ENCODE measurements around the gene BMP7.
"Not testable (repeated sequence)": the region's sequence is repeated elsewhere in the genome, so short reads cannot be mapped to it uniquely, and the experiment has no call there.

Gene BMP7

DNA sequence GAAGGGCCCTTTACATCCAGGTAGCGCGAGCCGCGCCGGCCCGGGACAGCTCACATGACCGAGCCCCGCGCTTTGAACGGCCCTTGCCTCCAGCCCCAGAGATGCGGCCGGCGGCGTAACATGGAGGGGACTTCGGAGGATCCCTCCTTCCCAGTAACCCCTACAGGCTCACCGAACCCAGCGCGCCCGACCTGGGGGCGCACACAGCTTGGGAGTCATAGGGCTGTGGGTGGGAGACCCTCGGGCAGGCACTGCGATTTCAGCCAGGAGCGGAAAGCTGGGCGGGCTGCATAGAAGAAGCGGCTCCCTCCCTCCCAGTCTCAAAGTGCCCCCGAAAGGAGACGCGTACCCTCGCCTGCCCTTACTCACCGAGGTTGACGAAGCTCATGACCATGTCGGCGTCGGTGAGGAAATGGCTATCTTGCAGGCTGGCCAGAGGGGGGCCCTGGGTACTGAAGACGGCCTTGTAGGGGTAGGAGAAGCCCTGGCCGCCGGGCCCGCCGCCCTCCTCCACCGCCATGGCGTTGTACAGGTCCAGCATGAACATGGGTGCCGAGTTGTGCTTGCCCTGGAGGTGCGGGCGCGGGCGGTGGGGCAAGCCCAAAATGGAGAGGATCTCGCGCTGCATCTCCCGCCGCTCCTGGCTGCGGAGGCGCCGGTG lies 975 bp downstream of the BMP7 start:
- no peak for DNase-seq (ENCODE audit: low spot score)

DNA sequence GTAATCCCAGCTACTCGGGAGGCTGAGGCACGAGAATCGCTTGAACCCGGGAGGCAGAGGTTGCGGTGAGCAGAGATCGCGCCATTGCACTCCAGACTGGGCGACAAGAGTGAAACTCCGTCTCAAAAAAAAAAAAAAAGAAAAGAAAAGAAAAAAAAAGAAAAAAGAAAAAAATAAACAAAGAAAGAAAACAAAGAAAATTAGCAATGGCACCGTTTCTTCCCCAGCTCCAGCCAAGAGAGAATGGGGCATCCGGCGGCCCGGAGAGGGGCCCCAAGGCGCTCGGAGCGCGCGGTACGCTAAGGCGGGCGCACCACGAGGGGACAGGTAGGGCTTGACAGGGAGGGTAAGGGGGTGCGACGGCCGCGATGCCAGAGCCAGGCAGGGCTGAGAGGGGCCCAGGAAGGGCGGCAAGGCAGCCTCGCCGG lies 1.5 kb downstream of the BMP7 start:
- not testable (repeated sequence) for DNase-seq (ENCODE audit: low spot score)

DNA sequence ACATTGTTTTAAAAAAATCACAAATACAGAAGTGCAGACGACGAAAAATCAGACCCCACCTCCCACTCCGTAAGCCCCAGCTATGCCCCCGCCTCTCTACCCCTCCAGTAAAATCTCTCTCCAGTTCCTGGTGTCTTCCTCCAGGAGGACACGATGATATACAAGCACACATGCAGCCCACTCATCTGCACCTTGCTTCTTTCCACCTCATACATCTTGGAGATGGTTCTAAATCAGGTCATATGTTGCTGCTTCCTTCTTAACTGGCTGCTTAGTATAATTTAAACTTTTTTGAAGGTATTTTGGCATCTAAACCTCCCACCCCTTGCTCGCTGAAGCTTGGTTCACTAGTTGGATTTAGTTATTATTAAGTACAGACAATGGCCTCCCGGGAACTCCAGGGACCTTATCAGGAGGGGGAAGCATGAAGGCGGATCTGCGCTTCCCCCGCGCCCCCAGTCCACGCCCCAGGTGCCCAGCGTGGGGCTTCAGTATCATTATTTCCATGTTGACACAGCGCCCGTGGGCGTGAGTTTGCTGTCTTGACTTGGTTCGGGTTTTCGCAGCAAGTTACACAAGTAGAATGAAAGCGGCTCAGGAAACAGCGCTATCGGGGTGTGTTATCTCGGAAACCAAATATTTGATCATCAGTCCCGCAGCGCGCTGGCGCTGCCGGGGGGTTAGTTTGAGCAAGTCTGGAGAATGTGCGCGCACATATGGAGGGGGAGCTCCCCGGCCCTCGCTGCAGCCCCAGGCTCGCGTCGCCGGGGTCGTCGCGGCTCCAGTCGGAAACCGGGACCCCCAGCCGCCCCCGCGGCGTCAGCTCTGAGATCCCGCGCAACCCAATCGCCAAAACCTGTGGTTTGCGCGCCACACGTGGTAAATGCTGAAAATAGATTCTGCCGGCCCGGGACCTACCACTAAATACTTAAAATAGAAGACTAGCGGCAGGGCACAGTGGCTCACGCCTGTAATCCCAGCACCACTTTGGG lies 2.3 kb downstream of the BMP7 start:
- DNase-seq (ENCODE audit: low spot score), result no peak

DNA sequence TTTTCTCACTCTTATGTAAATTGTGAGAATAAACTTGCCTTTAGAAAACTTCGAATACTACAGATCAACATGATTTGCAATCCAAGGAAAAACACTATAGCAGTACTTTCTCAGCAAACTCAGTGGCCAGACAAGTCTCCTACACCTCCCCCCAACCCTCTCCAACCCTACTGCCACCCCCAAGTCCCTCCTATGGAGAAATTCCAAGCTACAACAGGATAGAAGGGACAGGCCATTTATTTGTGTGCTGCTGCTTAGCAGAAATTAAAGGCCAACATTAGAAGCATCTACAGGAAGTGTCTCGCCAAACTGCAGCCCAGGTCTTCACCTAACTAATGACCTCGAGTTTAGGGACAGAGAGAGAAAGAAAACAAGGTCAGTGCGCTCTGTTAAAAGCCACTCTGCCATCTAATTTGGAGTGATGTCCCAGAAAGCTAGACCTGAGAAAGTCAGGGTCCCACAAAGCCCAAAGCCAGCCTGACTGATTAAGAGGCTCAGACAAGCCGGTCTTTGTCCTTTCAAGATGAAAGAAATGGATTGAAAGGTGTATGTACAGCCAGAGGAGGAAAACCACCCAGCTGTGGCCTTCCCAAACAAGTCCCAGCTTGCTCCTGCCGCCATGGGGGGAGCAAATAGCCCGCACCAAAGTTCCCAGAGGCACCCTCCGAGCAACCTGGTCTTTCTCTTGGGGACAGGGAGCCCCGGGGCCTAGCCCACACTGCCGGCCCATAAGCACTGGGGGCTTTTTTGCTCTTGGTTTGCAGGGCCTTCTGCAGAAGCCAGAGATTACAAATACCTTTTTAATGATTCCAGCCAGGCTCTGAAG lies 3.4 kb downstream of the BMP7 start:
- no peak for DNase-seq (ENCODE audit: low spot score)

DNA sequence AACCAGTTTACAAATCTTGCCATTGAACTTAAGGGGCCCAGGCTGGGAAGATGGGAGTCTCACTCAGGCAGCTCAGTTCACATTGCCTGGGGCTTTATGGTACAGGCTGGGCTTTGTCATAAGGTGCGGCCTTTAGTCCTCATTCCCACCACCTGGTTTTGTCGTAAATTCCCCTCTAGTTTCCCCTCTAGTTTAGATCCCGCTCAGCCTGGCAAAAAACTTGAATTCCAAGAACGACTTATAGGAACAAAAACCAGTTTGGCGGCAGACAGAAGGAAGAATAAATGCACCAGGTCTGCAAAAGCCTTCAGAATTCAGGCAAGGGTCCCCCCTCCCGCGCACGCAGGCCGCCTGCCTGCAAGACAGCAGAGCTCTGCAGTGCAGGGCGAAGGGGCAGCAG lies 4.1 kb downstream of the BMP7 start:
- DNase-seq (ENCODE audit: low spot score), result no peak

DNA sequence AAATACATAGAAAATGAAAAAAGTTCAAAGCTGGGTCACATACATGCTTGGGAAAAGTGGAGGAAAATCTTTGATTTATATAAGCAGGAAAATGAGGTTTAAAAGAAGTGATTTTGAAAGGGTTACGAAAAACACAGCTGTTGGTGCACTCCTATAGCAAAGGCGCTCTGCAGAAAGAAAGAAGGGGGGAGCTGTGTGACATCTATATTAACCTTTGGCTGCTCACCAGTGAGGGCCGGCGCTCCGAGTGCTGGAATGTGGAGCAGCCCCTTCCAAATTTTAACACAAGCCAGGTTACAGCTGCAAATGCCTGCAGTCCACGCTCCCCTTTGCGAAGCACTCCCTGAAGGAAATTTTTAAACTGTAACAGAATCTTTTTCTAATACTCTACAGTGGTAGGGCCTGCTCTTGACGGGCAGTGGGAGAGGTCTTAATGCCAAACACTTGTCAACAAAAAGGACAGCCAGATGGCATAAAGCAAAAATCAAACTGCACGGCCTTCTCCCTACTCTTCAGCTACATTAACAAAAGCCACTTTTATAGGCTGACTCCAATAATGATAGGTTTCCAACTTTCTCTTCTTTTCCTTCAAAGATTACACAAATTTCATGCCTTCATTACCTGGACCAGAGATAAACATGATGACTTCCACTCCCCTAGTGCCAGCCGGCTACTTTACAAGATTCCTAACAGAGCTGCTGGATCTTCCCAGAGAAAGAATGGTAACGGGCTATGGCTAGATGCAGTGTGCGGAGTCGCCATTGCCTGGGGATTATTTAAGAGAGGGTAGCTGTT lies 4.8 kb downstream of the BMP7 start:
- no peak for DNase-seq (ENCODE audit: low spot score)

DNA sequence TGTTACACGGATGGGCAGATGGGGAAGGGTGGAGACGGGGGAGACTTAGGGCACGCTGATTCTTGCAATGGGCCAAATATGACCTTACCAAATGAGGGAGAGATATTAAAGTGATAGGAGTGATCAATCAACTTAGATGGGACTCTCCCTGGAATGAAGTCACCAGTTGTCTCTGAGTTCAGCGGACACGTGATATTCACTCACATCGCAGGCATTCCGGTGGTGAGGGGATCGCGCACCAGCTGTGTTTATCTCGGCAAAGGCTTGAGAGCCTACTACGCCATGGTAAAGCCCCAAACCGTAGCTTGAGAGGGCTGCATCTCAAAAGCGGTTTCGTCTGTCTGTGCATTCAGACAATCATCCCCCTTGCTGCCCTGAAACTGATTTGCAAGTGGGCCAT lies 5.5 kb downstream of the BMP7 start:
- DNase-seq (ENCODE audit: low spot score), result no peak

DNA sequence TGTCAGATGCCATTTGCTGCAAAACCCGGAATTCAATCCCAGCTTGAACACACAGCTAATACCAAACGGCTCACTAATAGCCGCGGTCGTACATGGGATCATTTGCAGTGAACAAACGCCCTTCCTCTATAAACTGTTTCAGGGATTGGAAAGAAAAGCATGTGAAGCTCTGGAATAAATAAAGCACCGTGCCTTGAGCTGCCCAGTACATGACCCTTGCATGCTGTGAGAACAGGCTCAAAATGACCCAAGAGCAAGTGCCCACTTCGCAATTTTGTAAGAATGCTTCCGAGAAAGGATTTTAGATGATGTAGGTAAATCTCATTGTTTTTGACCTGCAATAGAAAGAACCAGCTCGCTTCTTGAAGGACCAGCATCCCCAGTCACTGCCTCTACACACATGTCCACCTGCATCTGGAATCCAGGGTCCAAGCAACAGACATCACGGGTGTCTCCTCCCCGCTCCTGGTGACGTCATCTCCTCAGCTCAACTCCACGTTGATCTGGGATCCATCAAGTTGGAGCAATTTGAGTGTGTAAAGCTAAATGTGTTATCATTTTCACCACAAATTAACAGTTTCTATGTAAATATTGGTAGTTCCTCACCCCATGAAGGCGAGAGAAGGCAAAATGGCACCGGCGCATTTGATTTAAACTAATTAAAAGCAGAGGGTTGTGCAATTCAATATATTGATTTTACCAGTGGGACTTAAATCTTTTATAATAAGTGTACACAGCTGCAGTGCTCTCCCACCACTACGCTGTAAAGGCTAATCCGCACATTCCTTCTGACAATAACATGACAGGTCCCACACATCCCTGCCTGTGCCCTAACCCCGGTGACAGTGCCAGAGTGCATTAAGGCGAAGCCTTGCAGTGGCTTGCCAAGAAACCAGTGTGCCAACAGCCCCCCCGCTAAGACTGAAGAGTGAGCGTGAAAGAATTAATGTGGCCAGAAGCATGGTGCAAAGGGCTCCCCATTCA lies 6.2 kb downstream of the BMP7 start:
- DNase-seq (ENCODE audit: low spot score), result no peak

DNA sequence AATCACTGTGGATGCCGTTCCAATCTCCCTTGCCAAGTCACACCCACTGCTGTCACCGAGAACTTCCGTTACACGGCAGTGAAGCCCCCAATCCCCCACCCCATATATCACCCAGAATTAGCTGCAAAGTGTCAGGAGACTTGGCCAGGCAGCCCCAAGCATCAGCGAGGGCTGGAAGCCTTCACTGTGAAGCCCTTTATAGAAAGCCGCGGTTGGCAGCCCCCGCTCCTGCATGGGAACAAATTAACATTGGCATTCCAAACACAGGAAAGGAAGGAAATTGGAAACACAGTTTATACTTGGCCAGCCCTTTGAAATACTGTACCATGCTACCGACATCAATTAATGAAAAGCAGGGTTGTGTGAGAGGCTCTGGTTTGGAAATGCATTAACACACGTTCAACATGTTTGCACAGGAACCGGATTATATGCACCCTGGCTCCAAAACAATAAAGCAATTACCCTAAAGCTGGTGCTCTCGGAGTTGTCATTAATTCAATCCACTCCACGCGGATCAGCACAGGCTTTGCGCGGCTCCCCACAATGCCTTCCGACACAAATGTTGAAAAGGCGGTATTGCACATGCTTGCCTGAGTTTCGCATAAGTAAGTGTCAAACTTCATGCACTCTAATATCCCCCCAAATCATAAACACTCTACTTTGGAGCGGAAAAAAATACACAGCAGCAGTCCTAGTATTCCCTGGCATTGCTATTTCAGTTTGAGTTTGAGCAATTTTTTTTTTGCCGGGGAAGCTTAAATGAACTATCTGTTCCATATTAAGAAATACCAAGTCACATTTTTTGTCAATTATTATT lies 7.1 kb downstream of the BMP7 start:
- no peak for DNase-seq (ENCODE audit: low spot score)

DNA sequence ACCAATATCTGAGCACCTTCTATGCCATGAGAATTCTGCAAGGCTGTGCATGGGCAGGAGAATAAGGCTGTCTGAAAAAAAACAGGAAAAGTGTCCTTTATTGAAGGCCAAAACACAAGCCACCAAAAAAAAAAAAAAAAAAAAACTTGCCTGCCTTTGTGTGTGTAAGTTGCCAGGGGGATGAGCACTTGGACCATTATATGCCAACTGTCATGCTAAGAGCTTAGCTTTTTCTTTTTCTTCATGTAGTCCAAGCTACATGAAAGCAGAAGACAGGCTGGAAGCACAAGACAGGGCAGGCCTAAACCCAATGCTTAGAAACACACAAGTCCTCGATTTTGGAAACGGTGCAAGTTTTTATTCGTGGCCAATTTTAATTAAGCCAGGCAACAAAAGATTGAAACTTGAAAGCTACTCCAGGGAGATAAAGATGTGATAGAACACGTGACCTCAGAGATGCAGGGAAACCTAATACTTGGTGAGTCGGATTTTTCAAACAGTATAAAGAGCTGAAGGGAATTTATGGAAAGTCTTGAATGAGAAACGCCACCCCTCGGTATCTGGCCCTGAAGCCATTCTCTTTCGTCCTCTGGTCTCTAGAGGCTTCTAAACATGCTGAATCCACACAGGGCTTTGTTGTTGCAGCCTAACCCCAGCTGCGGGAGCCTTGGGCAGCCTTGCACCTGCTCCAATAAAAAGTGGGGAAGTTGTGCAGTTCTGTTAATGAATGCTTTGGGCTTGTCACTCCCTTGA lies 8.6 kb downstream of the BMP7 start:
- no peak for DNase-seq (ENCODE audit: low spot score)

DNA sequence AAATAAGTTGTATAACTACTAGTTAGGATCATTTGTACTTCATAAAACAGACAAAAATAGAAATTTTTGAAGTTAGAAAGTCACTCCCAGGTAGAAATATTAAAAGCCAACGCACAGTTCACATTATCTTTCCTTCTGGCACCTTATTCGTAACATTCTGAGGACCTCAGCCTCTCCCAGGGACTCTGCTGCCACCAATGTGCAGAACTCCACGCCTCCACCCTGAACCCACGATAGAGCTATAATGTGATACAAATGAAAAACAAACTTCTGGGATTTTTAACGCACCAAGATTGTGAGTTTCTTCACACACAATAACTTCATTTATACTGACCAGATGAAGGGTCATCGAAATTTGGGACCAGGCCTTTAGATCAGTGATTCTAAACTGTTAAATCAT lies 9.5 kb downstream of the BMP7 start:
- no peak for DNase-seq (ENCODE audit: low spot score)

DNA sequence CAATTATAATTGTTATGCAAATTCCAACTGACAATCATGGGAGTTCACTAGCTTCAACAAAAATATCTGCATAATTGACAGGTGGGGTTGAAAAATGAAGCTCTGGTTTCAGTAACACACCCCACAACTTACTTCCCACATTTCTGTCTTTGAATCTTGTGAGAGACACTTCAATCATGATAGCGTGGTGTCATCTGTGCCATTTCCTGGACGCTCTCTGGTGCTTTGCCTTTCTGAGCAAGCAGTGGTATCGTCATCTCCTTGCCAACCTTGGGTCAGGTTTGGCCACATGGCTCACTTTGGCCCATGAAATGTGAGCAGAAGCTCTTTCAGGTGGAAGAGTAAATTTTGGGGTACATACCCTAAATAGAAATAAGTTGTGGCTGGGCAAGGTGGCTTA lies 10.2 kb downstream of the BMP7 start:
- no peak for DNase-seq (ENCODE audit: low spot score)

DNA sequence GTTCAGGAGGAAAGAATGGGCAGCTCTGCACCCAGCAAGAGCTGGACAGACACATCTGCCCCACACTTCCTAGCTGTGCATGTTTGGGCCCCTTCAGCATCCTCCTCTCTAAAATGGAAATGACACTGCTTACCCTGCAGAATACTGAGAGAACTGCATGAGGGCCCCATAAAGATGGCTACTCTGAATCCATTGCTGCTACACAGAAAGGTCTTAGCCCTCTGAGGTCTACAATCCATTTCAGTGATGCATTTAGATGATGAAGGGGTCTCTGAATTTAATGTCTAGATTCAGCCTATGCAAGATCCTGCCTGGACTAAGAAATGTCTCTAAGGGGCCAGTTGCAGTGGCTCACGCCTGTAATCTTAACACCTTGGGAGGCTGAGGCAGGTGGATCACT lies 11.3 kb downstream of the BMP7 start:
- no peak for DNase-seq (ENCODE audit: low spot score)

DNA sequence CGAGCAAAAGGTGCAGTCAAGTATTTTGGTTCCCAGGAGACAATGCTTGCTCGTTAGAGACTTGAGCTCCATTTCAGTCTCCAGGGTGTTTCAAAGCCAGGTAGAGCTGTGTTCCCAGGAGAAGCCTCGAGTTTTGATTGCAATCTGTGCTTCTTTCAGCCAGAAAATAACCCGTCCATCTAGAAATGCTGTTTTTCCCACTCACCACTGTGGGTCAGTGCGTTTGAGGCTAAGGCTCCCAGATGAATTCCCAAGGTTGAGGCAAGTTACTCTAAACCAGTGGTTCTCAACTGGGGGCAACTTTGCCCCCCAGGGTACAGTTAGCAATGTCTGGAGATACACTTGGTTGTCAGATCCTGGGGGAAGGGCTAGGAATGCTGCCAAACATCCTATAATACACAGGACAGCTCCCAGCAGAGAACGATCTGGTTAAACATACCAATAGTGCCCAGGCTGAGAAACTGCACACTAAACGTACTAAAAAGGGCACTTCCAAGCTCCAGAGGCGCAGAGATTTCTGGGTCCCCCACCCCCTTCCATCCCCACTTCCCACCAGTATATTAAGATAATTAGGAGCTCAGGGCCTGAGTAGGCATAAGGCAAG lies 13.8 kb downstream of the BMP7 start:
- DNase-seq (ENCODE audit: low spot score), result no peak

DNA sequence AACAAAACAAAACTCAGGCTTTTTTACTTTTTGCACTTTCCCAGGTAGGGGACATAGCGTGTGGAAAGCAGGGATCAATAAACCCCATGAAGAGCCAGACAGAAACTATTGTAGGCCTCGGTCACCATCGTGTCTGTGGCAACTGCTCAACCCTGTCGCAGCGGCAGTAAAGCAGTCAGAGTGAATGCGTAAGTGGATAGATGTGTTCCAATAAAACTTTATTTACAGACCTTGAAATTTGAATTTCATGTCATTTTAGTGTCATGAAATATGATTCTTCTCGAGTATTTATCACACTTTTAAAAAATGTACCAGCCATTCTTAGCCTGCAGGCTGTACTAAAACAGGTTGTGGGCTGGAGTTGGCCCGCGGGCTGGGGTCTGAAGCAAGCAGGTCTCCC lies 14.5 kb downstream of the BMP7 start:
- no peak for DNase-seq (ENCODE audit: low spot score)

DNA sequence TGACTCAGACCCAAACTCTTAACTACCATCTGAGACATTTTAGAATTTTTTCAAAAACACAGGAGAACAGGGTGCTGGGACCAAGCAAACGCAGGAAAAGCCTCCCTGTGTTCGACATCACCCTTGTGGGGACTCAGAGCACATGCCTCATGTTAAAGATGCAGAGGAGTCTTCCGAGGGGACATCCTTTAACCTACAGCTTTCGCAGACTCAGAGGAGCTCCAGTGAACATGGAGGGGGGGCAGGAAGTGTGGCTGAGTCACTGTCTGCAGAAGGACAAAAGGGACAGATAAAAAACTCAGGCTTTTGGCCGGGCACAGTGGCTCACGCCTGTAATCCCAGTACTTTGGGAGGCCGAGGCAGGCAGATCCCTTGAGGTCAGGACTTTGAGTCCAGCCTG lies 15.1 kb downstream of the BMP7 start:
- no peak for DNase-seq (ENCODE audit: low spot score)

DNA sequence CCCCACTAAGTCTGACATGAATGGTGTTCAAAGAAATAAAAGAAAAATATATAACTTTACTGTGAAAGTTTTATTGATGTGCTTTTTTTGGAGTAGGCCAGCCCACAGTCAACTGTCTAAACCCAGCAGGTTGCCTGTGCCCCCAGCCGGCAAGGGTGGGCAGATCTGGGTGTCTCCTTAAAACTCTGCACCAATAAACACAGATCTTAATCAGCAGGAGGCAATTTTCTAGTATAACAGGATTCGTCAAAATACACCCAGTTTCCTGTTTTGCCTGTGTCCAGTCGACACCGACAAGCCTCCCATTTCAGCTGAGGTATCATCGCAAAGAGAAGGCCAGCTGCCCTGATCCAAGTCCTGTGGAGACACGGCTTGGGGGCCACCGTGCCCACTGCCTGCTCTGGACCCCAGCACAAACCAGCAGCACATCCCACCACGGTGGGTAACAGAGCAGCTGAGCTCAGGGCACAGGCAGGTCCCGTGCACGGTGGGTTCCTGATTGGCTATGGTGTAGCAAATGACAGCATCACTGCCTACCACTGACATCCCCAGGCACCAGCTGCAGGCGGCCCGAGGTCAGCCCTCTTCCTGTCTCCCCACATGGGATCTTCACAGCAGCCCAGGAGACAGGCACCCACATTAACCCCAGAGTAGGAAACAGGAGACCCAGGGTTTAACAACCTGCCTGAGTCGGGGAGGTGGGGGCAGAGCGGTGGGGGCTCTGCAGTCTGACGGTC lies 15.7 kb downstream of the BMP7 start:
- no peak for DNase-seq (ENCODE audit: low spot score)

DNA sequence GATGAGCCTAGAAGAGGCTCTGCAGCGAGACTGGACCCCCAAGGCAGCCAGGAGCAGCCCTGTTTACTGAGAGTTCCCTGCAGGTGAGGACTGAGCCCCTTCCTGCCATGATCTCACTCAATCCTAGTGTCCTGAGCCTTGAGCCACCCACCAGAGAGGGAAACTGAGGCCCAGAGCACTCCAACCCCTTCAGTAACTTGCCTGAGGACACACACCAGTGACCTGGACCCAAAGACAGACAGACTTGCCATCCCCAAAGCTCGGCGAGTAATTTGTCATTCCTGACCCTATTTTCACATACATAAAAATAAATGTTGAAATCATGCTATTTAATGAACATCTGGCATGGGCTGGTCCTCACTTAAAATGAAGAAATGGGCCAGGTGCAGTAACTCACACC lies 16.7 kb downstream of the BMP7 start:
- DNase-seq (ENCODE audit: low spot score), result no peak

Measured in kidney tubule cell (primary cell).